ENCODE data around the gene MORN1. TPM values are rescaled to one million over a fixed set of nuclear protein-coding genes. Genes with fewer than 3 reads are reported as not detected.

Gene MORN1
- total RNA-seq, 1 donor from 2014 or later, result 24.3 TPM

GRCh38 chr1:2432441-2432844 is 41.1 kb upstream of the MORN1 start:
- H3K9me3 Mint-ChIP-seq, result no peaks in the 10 kb centered on the region
- H3K27me3 Mint-ChIP-seq (ENCODE audit: low read depth), result peaks cover 33% of the 10 kb centered on the region
- TF ChIP-seq CTCF (IDR thresholded peaks at IDR 0.05; ENCODE audit: unreplicated experiment), result no peak
- peaks cover 6% of the 10 kb centered on the region for H3K4me1 Mint-ChIP-seq
- no peak overlapping the region for H3K4me3 Mint-ChIP-seq
- no peaks in the 10 kb centered on the region for H3K36me3 Mint-ChIP-seq
- no peak for DNase-seq (ENCODE audit: low spot score in 2 of 2, unreplicated experiment in 2 of 2)
- no peak overlapping the region for H3K27ac Mint-ChIP-seq

GRCh38 chr1:2431518-2431917 is 40.2 kb upstream of the MORN1 start:
- H3K27ac Mint-ChIP-seq, result no peak overlapping the region
- peaks cover 6% of the 10 kb centered on the region for H3K4me1 Mint-ChIP-seq
- no peaks in the 10 kb centered on the region for H3K9me3 Mint-ChIP-seq
- TF ChIP-seq CTCF (IDR thresholded peaks at IDR 0.05; ENCODE audit: unreplicated experiment), result no peak
- DNase-seq (ENCODE audit: low spot score in 2 of 2, unreplicated experiment in 2 of 2), result no peak
- no peak overlapping the region for H3K4me3 Mint-ChIP-seq
- no peaks in the 10 kb centered on the region for H3K36me3 Mint-ChIP-seq
- peaks cover 27% of the 10 kb centered on the region for H3K27me3 Mint-ChIP-seq (ENCODE audit: low read depth)

- Mint-ChIP-seq H3K36me3 (no peaks in the 10 kb centered on the region), H3K27ac (no peak overlapping the region), H3K9me3 (no peaks in the 10 kb centered on the region), H3K27me3 (ENCODE audit: low read depth) (peaks cover 27% of the 10 kb centered on the region), H3K4me3 (no peak overlapping the region), H3K4me1 (peaks cover 6% of the 10 kb centered on the region)
- no peak for DNase-seq (ENCODE audit: low spot score in 2 of 2, unreplicated experiment in 2 of 2)
- TF ChIP-seq CTCF (IDR thresholded peaks at IDR 0.05; ENCODE audit: unreplicated experiment), result no peak
Observed at GRCh38 chr1:2431103-2431502, 39.7 kb upstream of the MORN1 start.

- H3K36me3 Mint-ChIP-seq, result no peaks in the 10 kb centered on the region
- H3K27ac Mint-ChIP-seq, result no peak overlapping the region
- peaks cover 6% of the 10 kb centered on the region for H3K4me1 Mint-ChIP-seq
- no peak overlapping the region for H3K4me3 Mint-ChIP-seq
- no peaks in the 10 kb centered on the region for H3K9me3 Mint-ChIP-seq
- H3K27me3 Mint-ChIP-seq (ENCODE audit: low read depth), result peaks cover 29% of the 10 kb centered on the region
- TF ChIP-seq CTCF (IDR thresholded peaks at IDR 0.05; ENCODE audit: unreplicated experiment), result no peak
- DNase-seq (ENCODE audit: low spot score in 2 of 2, unreplicated experiment in 2 of 2), result no peak
Observed at GRCh38 chr1:2430592-2430973, 39.2 kb upstream of the MORN1 start.

GRCh38 chr1:2429780-2430591 is 38.6 kb upstream of the MORN1 start:
- peaks cover 29% of the 10 kb centered on the region for H3K27me3 Mint-ChIP-seq (ENCODE audit: low read depth)
- no peak for TF ChIP-seq CTCF (IDR thresholded peaks at IDR 0.05; ENCODE audit: unreplicated experiment)
- no peaks in the 10 kb centered on the region for H3K9me3 Mint-ChIP-seq
- no peaks in the 10 kb centered on the region for H3K36me3 Mint-ChIP-seq
- no peak for DNase-seq (ENCODE audit: low spot score in 2 of 2, unreplicated experiment in 2 of 2)
- no peak overlapping the region for H3K4me3 Mint-ChIP-seq
- peaks cover 6% of the 10 kb centered on the region for H3K4me1 Mint-ChIP-seq
- H3K27ac Mint-ChIP-seq, result no peak overlapping the region

All from mesothelial cell of epicardium (in vitro differentiated cells).